ENCODE results near the gene TIMM10B.

Gene TIMM10B, protein sequence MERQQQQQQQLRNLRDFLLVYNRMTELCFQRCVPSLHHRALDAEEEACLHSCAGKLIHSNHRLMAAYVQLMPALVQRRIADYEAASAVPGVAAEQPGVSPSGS

DNA sequence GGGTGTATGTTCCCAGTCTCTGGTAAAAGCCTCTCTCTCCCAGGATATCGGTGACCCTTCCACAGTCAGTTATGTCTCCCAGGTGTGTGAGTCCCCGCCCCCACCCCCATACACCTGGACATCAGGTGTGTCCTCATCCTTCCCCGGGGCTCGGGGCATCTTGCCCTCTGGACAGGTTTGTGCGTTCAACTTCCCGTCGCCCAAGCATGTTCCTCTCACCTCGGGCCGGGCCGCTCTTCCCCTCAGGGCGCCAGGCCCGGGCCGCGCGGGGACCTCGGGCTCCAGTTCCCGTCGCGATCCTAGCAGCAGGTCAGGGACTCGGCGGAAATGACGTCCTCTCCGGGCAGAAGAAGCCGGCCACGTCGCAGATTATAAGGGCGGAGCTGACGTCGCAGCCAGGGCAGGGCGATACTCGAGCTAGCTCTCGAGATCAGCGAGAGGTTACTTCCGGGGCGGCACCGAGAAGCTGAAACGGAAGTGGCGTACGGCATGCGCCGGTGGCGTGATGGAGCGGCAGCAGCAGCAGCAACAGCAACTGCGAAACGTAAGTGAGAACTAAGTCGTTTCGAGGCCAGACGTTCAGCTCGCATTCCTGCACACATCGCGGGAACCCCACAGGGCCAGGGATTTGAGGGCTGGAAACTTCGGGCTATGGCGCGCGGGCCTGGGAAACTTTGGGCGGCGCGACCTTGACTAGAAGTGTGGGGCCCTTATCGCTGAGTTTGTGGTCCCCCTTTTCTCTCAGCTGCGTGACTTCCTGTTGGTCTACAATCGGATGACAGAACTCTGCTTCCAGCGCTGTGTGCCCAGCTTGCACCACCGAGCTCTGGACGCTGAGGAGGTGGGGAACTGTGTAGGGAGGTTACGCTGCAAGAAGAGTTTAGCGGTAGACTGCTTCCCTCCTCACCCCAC, at the start of gene TIMM10B, which contains the start of gene ARFIP2:
Gene TIMM10B, plus strand, starts transcription at position 490 of the 912 bp plus-strand sequence. Its CDS starts 16 bp downstream, at position 506.
Gene ARFIP2, minus strand, starts transcription at position 320 of the 912 bp plus-strand sequence. CDS start 910 bp downstream, outside the sequence.
- DNase-seq (ENCODE audit: low read depth) = peak; percentile 93

DNA sequence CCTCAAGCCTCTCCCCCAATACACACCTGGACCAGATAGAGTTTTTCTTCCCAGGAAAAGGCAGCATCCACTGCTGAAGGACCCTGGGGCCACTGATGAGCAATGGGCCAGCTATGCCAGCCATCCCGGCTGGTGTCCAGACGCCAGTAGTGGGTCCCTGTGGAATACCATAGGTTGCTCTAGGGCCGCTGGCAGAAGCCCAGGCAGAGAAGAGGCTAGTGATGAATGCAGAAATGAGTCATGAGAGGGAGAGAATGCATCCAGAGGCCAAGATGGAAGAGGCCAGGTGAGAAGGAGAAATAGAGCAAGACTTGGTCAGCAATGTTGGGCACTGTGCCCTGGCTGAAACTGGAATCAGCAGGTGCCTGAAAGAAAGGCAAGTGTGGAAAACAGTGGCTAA, 49.4 kb upstream of the TIMM10B start:
- no peak for DNase-seq (ENCODE audit: low read depth)

DNA sequence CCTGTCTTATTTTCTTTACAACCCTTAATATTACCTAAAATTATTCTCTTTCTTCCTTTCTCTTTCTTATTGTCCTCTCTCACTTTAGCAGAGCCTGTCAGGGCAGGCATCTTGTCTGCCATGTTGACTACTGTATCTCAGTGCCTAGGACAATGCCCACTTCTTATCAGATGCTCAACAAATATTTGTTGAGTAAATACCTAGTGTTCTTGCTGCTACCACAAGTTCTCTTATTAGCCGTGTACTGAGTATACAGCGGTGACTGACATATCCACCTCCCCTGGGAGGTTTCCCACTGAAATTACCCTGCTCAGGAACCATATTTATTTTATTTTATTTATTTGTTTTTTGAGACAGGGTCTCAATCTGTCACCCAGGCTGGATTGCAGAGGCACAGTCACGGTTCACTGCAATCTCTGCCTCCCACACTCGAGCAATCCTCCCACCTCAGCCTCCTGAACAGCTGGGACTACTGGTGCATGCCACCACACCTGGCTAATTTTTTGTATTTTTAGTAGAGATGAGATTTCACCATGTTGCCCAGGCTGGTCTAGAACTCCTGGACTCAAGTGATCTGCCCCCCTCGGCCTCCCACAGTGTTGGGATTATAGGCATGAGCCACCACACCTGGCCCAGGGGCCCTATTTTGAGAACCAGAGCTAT, 47.2 kb upstream of the TIMM10B start:
- no peak for DNase-seq (ENCODE audit: low read depth)

DNA sequence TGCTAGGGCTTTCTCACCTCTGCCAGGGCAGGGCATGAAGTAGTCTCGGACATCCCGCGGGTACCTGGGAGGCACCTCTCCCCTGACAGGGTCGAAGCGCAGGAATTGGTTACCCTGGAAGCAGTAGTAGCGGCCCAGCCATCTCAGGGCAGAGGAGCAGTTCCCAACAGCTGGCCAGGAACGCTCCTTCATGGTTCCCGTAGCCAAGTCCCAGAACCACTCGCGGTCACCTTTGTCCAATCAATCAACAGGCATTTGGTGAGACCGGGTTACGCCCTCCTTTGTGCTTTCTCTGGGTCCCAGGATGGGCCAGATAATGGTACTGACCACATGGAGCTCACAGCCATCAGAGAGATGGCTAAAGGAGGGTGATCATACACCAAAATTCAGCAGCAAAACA, 43.9 kb upstream of the TIMM10B start:
- DNase-seq (ENCODE audit: low read depth) = no peak

DNA sequence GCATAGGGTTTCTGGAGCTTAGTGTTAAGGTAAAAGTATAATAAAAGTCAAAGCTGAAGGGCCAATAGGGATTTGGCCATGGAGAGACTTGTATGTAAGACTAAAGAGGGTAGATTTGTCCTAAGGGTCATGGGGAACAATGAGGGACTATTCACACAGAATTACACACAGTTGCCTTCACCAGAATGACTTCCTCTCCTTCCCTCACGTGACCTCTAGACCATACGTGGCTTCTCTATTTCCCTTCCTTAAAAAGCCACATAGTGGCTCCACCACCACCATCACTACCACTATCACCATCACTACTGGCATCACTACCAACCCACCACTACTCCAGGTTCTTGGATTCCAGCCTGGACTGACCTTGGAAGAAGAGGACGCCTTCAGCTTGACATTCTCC, 43.3 kb upstream of the TIMM10B start:
- no peak for DNase-seq (ENCODE audit: low read depth)

DNA sequence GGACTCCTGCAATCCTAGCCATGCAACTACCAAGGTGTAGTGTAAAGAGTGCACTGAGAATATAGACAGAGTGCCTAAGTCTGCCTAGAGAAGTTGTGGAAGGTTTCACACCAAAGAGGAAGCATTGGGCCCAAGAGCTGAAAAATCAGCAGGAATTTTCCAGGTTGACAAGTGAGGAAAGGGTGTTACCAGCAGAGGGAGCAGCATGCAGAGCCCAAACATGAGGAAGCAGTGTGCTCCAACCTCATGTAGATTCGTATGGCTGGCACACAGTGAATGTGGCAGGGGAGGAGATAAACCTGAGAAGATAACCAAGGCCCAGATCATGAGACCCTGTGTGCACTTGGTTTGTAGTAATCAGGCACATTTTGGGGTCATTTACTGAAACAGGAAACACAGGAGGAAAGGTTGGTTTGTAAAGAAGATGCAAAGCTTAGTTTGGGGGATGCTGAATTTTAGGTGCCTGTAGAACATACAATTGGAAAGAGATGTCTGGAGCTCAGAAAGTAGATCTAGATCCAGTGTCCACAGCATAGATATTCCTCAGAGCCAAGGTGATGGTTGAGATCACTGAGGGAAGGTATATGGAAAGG, 42.2 kb upstream of the TIMM10B start:
- peak; percentile 38 for DNase-seq (ENCODE audit: low read depth)

DNA sequence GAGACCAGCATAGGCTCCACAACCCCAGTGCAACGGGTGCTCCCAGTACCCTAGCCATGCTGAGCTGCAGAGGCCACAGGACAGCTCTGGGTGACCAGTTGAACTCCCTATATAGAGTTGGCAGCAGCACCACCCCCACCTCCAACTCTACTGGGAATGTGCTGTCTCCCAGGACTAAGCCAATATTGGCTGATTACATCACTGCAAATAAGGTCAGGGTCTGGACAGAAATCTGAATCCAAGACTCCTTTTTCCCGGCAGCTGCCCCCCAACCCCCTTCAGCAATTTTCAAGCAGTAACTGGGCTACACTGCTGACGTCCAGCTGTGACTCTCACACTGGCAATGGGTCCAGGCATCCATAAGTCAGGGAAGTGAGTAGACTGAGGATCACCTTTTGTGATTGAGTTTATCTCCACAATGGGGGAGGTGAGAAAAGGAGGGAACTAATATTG, 40.4 kb upstream of the TIMM10B start, which contains the start of gene HPX:
Gene HPX, minus strand, starts transcription at position 82 of the 453 bp plus-strand sequence. Its CDS starts 24 bp downstream, at position 58.
- no peak for DNase-seq (ENCODE audit: low read depth)

DNA sequence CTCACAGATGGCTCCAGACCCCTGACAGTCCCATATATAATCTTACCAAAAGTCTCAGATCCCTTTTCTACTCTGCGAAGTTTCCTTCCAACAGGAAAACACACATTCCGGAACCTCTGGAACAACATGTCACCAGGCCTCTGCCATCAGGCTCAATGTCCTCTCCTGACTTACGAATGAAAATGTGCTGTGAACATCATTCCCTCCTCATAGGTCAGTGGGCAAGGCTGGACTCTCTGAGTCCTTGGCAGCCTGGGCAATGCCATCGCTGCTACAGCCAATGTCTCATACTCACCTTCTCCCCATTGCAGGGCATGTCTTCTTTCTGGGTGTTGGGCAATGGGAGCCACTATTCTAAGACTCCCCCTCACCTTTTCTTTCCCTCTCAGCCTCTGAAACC, 38.9 kb upstream of the TIMM10B start:
- no peak for DNase-seq (ENCODE audit: low read depth)

DNA sequence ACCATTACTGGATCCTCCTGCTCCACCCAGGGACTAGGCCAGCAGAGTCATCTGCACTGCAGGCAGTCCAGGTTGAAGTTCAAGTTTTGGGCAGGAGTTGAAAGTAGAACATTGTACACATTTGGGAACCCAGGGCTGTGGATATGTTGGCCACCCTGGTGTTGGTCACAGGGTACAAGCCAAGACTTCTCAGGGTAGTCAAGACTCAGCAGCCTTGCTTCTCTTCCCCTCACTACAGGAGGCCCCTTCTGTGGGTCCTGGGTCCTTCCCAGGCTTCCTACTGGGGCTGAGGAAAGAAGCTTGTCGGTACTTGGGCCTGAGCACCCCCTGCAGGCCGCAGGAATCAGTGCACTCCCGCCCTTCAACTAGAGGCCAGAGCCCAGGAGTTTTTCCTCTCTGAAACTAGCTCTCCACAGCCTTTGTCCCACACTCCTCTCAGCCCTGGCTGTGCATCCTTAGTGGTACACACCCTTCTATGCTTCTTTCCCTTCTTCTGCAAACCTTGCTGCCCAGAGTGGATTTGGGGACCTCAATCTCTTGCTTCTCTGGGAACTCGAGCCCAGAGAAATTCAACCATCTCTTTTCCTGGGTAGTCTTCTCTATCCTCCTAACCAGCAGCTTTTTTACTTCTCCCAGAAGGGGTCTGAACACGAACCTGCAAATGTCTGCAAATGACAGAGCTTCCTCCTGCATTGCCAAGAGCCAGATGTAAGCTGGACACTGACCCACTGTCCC, 37.9 kb upstream of the TIMM10B start:
- DNase-seq (ENCODE audit: low read depth) = peak; percentile 38

DNA sequence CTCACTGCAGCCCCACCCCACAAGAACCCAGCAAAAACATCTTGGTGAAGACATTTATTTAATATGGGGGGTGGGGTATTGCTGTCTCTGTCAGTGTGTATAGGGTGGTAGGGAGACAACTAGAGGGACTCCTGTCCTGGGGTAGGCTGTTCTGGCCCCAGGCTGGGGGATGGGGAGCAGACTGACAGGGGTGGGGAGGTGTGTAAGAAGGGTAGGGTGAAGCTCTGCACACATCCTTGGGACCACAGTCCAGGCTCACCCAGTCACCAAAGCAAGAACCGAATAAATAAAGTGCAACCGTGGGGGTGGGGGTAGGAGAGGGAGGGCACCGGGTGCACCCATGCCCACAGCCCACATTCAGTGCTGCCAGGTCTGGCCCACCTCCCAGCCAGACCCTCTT, 32.7 kb upstream of the TIMM10B start:
- no peak for DNase-seq (ENCODE audit: low read depth)

DNA sequence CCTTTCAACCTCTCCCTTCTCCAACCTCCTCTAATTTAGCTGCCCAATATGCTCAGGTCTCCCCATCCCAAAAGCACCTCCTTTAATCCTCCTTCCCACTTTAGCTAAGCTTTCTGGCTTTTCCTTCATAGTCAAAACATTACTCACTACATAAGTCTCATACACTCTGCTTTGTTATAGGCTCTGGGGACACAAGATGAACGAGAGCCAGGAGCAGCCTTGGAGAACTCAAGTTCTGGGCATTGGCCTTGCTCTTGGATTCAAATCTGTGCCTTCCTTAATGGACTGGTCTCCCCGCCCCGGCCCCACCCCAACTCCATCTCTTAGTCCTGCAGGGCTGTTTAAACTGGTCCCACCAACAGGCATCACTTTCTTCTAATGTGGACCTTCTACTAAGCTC, 29.1 kb upstream of the TIMM10B start:
- DNase-seq (ENCODE audit: low read depth) = no peak

DNA sequence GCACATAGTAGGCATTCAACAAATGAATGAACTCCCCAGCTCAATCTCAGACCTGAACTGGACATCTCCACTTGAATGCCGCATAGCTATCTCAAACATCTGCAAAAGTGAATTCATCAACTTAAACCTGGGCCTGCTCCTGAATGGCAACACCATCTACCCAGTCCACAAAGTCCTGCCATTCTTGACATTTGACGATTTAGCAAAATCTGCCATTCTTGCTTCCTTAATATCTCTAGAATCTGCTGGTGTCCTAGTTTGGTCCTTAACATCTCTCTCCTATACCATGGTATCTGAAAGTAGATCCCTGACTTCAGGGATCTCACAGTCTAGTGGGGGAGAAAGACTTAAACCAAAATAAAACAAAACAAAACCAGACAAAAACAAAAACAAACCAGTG, 28.1 kb upstream of the TIMM10B start:
- no peak for DNase-seq (ENCODE audit: low read depth)

DNA sequence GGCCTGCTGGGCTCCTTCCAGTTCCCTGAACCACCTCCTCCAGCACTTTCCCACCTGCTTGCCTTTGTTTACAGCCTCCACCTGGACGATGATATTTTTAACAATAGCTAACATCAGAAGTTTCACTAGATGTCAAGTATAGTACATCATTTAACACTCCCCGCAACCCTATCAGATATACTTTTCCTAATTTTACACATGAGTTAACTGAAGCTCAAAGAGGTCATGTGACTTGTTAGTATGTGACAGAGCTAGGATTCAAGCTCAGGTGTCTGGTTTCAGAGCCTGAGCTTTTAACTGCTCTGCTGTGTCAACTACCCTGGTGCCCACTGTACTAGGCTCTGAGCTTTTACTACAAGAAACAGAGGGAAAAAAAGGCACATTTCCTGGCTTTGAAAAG, 26.2 kb upstream of the TIMM10B start:
- DNase-seq (ENCODE audit: low read depth) = no peak

DNA sequence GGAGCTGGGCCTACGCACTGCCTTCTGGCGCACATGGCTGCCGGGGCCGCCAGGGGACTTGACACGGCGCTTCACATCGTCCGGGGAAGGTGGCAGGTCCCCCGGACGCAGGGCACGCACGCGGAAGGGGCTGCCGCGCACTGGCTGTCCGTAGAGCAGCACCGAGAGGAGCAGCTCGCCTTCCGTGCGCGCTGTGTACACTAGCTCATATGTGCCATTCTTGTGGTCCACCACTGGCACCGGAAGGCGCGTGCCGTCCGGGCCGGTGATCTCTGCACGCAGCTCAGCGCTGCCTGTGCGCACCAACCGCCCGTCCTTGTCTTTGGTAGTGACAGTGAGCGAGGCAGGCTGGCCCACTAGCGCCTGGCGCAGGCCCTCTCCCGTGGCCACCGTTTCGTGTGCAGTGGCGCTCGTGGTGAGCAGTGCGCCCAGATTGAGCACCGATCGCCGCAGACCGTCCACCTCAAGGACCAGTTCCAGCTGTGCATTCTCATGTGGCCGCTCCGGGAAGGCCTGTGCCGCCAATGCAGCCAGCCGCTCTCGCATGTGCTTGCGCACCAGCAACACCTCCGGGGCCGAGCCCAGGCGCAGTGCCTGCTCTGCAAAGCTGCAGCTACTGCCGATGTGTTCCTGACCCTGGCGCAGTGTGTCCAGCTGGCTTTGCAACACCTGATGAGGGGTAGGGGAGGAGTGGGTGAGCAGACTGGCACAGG, 24.8 kb upstream of the TIMM10B start:
- DNase-seq (ENCODE audit: low read depth) = no peak

DNA sequence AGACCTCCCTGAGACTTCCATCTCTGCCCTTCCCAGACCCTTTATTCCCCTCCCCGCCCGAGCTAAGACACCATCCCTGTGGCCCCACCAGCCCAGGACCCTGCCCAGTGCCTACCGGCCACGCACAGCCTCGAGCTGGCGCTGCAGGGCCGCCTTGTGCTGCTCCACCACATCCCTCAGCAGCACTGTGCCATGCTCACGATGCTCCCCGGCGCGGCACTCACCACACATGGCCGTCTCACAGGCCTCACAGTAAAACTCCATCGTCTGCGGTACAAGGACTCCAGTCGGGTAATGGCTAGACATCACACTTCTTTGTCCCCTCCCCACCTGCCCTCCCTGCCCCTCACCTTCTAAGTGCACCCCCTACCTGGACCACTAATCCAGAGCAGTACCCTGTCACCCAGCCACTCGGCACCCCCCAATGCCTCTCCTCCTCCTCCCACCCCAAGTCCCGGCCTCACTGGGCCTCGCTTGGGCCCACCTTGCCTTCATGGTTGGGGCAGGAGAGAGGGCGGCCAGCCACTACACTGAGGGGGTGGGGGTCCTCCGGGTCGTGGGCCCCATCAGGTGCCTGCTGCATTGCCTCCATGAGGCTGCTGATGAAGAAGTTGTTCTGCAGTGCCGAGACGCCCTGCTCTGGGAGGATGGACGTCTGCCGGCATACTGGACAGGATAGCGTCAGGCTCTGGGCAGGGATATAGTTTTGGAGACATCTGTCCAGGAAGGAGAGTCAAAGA, 23.6 kb upstream of the TIMM10B start:
- DNase-seq (ENCODE audit: low read depth) = no peak

DNA sequence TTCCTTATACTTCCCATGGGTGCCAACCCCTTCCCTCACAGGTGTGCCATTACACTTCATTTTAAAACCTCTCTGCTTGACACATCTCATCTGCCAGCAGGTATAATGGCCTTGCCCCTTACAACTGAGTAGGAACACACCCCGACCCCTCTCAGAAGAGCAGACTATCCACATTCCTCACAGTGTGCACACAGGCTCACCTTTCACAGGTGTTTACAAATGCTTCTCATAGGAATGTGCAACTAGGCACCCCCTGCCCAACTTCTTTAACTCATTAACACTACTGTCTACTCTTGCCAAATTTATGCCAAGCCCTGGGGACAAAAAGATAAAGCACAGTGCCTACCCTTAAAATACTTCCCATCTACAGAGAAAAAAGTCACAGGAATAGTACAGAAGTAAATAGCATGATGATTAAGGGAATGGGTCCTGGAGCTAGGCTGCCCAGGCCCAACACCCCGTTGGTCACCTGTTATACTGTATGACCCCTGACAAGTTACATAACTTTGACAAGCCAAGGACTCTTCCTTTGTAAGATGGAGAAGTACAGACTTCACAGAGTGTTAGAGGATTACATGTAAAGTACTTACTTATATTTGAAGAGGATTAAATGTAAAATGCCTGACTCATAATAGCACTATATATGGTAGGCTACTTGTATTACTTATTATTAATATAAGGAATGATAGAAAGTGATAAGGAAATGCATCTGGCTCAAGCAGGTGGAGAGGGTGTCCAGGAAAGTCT, 22.8 kb upstream of the TIMM10B start:
- DNase-seq (ENCODE audit: low read depth) = no peak

DNA sequence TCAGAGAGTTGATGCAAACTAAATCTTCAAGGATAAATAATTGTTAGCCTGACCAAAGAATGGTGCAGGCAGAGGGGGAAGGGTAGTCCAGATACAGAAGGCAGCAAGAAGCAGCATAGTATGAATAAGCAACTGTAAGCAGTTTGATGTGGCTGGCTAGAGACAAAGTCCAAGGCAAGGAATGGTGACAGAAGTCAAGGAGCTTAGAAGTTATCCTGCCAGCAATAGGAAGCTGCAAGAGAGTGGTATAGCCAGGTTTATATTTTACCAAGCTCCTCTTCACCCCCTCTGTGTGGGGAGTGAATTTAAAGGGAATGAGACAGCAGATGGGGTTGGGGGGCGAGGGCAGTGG, 22.2 kb upstream of the TIMM10B start:
- no peak for DNase-seq (ENCODE audit: low read depth)

DNA sequence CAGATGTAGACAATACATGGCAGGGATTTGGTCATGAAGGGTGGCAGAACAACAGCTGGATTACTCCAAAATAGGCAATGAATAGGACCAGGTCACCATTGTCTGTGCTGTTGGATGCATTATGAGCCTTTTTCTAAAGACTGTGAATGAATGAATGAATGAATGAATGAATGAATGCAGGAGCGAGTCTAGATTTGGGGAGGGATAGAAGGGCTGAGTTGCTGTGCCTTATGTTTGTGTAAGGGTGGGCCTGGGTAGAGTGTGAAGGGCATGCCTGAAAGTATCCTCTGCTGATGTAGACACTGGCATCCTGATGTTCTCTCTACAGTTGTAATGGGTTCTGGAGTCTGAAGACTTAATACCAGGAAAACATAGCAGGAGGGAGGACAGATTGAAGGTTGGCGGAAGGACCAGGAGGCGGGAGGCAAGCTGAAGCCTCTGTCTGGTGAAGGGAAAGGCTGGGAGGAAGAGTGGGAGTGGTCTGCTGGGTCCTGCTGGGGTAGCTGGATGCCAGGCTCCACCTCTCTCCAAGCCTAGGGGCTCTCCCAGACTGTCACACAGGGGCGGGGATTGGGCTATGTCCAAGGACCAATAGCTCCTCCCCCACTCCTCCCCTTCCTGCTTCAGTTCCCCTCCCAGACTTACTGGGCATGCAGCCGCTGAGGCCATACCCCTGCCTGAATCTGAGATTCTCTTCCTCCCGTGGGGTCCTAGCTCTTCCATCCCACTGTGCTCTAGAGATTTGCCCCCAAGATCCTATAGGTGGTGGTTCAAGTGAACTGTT, 12.4 kb upstream of the TIMM10B start:
- DNase-seq (ENCODE audit: low read depth) = peak; percentile 92

DNA sequence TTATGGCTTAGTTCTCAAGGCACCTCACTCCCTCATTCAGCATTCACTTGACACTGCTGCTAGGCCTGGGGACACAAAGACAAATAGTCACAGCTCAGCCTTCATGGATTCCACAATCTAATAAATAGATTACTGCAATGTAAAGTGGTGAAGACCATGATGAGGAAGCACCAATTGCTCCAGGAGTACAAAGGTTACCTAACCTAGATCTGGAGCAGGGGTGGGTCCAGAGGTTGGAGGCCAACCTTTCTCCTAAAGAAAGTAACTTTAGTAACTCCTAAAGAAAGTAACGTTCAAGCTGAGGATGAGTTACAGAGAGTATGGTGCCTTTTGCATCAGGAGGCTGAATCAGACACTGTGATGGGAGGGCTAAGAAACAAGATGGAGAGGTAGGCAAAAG, 11.7 kb upstream of the TIMM10B start:
- DNase-seq (ENCODE audit: low read depth) = no peak

All from CMK (cell line).